GM18498 (cell line): ENCODE results near the gene ZFAND3.

Experiments
- ATAC-seq: cut with Tn5 transposase; IDR thresholded peaks from one replicate; pipeline ENCODE4 v1.9.1; 2021; ENCODE audit warnings: mild to moderate bottlenecking, moderate library complexity; ENCODE audit not compliant: unreplicated experiment

ZFAND3 gene

DNA sequence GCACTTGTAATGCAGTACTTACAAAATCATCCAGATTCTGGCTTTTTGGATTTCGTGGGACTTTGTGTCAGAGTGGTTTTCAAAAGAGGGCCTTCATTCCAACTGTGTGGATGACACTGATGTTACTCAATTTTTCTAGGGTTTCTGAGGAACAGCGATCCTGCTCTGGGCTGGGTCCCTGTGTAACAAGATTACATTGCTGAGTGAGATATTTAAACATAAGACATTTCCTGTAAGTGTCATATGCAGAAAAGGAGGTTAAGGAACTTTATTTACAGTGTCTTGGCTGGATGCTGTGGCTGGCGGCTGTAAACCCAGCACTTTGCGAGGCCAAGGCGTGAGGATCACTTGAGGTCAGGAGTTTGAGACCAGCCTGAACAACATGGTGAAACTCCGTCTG lies 6.7 kb downstream of the ZFAND3 start:
- no peak for ATAC-seq

DNA sequence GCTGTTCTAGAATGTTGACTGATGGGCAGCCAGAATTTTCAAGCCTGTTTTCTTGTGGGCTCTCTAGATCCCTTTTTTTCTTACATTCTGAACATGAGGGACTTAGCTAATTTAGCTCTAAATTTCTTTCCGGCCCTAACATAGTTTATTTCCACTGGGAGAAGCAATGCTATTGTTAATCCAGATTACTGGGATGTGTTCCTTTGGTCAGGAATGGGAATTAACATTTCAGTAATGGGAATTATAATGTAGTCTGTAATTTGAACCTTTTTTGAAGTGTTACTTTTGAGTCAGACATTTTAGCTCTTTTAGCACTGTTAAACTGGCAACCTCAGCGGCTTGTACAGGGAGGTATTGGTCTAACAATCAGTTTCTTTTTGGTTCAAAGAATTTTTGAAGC lies 7.5 kb downstream of the ZFAND3 start:
- no peak for ATAC-seq

DNA sequence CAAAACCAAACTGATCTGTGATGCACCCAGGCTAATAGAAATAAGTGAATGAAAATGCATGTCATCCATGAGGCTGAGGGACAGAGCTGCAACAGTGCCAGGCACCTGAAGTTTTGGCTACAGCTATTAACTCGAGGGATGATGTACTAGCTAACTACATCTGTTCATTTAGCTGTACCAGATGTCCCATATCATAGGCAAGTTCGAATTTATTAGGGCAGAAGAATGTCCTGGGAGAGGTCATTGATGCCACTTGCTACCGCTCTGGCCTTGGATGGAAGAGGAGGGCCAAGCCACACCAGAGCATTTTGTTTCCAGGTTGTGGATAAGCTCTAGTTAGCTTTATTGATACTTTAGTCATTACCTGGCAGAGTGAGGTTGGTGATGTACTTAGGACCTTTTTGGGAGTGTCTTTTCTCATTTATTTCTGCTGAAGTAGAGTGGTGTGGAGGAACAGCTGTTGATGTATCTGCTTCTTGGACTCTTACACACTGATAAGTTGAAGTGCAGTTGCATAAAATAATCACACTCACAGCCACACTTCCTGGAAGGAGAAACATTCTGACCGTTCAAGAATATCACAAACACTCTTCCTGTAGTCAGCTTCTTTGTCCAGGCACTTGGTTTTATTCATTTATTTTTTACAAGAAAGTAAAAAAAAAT lies 8.2 kb downstream of the ZFAND3 start:
- no peak for ATAC-seq

DNA sequence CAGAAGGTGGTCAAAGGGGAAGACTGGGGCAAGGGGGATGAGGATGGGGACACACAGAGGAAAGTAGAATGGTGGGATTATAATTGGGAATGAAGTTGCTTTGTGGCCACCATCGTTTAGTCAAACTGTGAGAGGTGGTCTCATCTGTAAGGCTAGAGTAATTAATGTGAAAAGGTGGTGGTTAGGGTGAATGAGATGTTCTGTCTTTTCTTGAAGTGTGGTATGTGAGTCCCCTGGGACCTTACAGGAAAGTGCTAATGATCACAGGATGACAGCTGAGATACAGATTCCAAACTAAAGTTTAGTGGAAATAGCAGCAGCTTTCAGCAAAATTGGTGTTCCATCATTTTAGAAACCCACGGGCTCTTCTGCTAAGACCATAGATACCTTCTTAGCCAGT lies 10.7 kb downstream of the ZFAND3 start:
- ATAC-seq = no peak

DNA sequence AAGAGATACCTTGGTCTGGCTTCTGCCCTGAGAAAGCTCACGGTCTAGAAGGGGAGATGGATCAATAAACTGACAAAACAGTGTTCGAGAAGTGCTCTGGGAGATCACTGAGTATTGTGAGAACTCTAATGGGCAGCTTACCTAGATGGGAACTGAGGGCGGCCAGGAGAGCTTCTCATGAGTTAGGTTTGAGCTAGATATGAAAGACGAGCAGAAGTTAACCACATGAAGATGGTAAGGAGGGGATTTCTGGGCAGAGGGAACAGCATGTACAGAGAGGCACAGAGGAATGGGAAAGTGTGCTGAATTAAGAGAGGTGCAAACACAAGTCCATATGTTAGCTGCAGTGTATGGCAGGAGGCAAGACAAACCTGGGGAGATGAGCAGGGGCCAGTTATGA lies 11.9 kb downstream of the ZFAND3 start:
- no peak for ATAC-seq

DNA sequence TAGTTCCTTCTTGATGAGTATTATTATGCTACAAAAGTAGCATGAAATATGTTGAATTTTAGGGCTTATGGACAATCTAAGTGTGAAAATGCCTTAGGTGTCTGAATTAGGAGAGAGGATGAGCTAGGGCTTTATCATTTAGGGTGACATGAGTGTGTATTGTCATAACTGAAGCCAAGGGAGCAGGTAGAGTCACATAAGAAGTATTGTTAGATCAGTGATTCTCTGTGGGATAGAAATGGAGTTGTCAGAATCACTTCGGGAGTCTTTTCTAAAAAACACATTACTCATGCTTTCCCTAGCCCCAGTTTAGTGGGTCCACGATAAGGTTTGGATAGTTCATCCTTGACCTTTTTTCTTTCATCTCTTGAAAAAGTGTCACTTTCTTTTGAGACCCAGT lies 16.4 kb downstream of the ZFAND3 start:
- ATAC-seq = no peak

DNA sequence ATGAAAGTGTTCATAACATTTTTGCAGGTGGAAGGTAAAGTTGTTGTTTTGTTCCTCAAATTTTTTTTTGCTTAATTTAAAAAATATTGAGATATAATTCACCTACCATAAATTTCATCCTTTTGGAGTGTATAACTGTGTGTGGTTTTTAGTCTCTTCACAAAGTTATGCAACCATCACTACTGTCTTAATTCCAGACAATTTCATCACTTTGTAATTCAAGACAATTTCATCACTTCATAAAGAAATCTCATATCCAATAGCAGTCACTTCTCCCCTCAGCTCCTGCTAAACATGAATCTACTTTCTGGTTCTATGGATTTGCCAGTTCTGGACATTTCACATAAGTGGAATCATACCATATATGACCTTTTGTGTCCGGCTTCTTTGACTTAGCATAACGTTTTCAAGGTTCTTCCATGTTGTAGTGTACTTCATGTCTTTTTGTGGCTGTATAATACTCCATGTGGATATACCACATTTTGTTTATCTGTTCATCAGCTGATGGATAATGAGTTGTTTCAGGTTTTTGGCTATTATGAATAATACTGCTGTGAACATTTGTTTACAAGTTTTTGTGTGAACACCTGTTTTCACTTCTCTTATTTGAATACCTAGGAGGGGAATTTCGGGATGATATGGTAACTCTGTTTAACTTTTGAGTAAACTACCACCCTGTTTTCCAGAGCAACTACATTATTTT lies 18.8 kb downstream of the ZFAND3 start:
- no peak for ATAC-seq

DNA sequence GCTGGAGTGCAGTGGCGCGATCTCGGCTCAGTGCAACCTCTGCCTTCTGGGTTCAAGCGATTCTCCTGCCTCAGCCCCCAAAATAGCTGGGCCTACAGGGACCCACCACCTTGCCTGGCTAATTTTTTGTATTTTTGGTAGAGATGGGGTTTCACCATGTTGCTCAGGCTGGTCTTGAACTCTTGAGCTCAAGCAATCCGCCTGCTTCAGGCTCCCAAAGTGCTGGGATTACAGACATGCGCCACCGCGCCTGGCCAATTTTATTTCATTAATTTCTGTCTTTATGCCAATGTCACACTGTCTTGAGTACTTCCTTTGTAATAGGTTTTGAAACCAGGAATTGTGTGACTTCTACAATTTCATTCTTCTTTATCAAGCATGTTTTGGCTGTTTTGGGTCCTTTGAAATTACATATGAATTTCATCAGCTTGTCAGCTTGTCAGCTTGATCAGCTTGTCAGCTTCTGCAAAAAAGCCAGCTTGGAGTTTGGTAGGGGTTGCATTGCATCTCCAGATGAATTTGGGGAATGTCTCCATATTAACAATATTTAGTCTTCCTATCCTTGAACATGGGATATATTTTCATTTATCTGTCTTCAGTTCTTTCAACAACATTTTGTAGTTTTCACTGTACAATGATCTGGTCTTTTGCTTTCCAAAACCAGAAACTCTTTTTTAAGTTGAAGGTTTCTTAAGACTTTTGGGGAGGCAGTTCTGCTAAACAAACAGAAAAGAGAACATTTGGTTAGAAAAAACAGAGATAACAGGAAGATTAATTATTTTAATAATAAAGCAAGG lies 20.8 kb downstream of the ZFAND3 start:
- no peak for ATAC-seq

DNA sequence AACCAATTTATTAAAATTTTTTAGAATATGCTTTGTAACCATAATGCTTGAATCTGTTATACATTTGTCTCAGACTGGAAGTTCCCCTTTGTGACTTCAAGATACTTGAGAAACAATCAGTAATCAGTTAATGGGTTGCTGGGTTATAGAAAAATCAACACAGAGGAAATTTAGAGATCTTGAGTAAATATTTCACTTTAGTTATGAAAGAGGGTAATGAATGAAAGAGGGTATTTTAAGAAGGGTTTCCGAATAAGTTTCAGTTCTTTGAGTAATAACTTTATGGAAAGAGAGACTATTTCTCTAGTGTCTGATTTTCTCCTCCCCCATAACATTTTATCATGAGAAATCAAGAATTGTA lies 21.4 kb downstream of the ZFAND3 start:
- no peak for ATAC-seq

DNA sequence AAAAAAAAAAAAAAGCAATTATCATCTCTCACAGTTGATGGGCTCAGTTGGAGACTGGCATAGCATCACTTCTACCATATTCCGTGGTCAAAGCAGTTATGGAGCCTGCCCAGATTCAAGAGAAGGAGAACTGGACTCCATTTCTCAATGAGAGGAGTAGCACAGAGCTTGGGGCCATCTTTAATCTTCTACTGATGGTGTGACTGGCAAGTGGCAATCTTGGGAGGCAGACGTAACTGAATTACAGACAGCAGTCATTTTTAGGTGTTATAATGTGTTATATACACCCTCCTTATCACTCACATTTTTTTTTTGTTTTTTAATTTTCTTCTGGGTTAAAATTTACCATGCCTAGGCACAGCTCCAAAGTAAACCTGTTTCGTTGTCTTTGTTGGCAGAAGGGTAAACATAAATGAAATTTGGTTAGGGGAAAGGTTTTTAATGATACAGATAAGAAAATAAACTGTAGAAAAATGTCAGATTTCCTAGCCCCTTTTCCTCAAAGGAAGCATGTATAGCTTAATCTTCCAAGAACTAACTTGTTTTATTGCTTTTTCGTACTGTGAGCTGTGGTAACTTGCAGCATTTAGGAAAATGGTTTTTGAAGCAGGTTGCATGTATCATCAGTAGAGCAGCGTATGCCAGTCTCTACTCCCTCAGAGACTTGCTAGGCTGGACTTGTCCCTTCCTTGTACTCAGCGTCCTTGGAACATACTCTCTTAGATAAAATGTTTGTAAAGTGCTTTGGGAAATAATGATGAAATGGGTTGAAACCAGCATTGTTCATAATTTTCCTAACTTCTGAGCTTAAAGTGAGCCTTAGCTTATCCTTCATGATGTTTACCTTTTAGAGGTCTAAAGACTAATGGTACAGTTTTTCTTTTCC lies 25.7 kb downstream of the ZFAND3 start:
- ATAC-seq = no peak

DNA sequence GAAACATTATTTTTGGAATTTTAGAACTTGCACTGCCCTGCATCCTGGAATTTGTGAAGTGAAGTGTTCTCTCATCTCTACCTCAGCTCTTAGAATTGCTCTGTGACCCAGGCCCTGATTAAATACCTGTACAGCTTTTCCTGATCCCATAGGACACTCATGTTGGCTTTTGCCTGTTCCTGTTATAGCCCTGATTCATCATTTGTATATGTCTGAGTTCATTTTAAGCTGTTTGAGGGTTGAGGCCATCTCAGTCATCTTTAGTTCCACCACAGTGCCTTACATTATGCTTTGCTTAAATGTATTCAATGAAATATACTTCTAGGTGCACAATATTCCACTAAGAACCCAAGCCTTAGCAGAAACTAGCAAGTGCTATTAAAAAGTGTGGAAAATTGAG lies 26.4 kb downstream of the ZFAND3 start:
- no peak for ATAC-seq

DNA sequence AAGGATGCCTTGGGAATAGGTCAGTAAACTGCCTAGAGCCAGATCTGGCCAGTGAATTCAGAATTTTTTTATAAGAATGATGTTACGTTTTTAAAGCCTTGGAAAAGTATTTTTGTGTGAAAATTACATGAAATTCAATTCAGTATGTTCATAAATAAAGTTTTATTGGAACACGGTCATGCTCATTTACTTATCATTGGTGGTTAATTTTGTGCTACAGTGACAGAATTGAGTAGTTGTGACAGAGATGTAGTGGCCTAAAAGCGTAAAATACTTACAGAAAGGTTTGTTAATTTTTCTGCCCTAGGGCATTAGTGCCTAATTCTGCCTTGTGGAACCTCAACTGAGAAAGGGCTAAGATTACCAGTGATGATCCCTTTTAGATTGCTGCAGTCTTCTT lies 28.2 kb downstream of the ZFAND3 start:
- ATAC-seq = no peak

DNA sequence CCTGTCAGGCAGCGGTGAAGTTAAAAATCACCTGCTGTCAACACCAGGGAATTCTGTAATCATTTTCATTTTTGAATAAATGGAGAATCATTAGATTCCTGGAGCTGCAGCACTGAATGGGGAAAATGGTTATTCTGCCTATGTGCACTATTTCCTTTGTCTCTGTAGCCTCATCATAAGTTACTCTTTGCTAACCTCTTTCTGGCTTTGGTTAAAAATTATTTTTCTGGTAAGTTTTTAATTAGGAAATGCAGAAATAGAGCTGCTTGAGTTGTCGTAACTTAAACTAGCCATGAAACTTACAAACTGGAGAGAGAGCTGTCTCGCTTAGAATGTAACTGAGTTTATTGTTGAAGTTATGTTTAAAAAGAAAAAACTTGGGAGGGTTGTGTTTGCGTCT lies 28.8 kb downstream of the ZFAND3 start:
- no peak for ATAC-seq

DNA sequence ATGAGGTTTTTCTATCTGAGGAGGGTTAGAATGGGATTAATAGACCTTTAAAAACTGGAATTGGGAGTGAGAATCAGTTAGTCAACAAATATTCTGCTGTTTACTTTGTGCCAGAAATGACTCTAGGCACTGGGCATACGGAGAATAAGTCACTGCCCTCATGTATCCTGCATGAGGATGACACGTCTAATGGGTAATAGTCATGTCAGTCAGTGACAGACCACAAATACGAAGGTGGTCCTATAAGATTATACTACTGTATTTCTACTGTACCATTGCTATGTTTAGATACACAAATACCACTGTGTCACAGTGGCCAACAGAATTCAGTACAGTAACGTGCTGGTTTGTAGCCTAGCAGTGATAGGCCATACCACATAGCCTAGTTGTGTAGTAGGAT lies 30.7 kb downstream of the ZFAND3 start:
- no peak for ATAC-seq

DNA sequence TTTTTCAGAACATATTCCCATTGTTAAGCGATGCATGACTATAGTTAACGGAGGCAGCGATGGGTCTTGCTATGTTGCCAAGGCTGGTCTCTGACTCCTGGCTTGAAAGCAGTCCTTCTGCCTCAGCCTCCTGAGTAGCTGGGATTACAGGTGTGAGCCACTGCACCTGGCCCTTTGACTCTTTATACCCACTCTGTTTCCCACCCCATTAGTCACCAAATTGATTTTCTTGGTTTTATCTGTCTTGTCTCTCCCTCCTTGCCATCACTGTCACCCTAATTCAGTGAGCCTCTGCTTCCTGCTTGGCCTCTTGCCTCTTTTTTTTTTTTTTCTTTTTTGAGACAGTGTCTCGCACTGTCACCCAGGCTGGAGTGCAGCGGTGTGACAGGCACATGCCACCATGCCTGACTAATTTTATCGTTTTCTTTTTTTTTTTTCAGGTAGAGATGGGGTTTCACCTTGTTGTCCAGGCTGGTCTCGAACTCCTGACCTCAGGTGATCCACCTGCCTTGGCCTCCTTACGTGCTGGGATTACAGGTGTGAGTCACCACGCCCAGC lies 31.3 kb downstream of the ZFAND3 start:
- ATAC-seq = no peak

DNA sequence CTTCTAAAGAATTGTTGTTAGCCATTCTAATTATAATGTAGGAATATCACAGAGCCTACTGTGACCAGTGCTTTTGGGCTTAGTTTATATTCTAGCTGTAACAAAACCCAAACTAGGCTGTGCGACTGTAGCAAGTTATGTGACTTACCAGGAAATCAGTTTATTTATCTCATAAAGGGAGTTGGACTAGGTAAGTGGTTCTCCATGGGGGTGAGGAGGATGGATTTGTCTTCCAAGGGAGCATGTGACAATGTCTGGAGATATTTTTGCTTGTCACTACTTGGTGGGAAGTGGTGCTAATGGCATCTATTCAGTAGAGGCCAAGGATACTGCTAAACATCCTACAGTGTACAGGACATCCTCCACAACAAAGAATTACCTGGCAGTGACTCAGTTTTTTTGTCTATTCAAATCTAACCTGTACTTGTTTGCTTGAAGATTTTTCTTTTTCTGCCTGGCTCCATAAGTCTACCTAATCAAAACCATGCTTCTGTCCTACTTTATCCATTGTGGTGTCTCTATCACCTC lies 32.5 kb downstream of the ZFAND3 start:
- ATAC-seq = no peak

DNA sequence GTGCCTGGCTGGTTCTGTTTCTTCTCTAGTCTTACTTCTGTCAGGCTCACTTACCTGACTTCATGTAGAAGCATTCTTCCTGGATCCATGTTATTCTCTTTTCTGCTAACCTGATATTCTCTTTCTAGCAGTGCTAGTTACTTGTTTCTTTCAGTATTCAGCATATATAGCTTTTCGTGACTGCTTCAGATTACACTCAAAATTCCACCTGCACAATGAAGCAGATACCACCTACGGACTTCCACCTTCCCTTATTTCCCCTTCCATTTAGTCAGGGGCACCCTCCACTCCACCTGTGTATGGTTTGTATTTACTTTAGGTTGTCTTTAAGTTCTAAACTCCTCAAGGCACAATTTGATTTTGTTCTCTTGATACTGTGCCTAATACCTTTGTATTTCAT lies 36.8 kb downstream of the ZFAND3 start:
- ATAC-seq = no peak

DNA sequence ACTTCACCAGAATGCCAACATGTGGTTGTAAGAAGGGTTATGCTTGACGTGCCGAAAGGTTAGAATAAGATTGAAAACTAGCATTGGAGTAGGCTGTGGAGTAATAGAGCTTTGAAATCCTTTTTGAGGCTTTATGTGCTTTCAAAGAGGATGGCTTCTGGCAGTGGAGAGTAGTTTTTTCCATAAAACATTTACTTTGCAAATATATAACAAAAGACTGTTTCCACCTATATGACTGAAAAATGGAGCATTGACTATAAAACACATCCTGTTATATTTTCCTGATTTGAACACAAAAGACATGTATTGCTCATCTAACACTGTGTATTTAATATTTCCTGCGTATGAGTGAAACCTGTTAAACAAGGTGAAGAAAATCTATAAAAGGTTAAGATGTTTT lies 38.8 kb downstream of the ZFAND3 start:
- ATAC-seq = no peak

DNA sequence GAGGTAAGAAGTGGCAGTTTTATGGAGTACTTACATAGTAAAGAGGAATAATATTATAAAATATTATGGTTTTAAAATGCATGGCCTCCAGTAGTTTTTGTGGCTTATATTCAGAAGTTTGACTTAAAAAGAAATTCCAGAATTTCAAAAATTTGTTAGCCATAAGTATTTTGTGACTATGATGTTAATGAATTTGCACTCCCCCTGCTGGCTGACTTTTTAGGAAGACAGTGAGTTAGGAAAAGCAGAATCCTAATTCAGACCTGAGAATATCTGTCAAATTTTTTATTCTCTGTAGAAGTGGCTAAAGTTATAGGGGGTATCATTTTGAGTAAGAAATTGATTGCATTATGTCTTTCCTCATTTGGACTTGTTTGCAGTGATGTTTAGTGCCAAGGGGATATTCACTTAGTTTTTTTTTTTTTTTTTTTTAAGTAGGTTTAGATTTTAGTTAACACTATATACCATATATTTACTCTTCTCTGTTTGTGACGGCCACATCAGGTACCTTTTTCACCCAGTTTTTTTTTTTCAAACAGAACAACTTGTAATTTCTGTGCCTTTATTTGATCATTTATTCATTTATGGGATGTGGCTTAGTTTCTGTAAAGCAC lies 40.8 kb downstream of the ZFAND3 start:
- no peak for ATAC-seq

DNA sequence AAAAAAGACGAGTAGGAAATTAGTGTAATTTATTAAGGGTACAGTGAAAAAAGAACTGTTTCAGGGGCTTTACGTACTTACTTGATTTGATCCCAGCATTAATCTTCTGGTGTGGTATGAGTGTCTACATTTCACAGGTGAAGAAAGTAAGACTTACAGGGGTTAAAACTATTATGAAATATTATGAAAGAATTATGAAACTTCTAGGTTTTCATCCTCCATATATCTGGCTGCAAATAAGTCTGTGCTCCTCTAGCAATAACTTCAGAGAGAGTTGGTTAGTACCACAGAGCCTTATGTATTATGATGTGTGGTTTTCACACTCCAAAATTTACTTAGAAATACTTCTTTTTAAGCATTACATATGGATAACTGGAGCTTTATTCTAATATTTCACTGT lies 41.9 kb downstream of the ZFAND3 start:
- ATAC-seq = no peak
